ENCODE results near the gene SPR. TPM values are rescaled to one million over a fixed set of nuclear protein-coding genes. Genes with fewer than 3 reads are reported as not detected.

The SPR gene
- total RNA-seq, 1 donor from 2014 or later, result 7.1 TPM

DNA sequence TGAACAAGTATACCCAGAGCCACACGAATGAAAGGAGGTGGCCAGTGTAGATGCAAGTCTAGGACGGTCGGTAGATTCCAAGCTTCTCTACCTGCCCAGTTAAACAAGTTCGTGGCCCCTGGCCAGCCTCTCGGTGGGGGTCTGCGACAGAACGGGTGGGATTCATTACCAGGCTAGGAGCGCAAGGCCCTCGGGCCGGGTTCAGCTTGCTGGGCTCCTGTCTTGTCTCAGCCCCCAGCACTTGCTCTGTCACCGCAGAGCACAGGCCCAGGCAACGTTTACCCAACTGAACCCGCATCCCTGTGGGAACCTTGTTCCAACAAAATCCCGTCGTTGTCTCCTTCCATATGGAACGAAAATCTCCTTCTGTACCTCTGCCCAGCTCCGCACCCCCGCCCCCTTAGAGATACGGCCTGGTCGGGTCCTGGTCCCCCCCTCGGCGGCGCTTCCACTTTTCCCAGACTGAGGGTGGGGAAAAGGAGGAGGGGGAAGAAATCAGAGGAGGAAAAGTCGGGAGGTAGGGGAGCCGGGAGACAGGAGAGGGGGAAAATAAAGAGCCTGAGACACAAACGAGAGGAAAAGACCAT is 28.2 kb downstream of the SPR start:
- no peaks in the 10 kb centered on the region for H3K36me3 Mint-ChIP-seq (ENCODE audit: unreplicated experiment)
- TF ChIP-seq, protein P1, sequence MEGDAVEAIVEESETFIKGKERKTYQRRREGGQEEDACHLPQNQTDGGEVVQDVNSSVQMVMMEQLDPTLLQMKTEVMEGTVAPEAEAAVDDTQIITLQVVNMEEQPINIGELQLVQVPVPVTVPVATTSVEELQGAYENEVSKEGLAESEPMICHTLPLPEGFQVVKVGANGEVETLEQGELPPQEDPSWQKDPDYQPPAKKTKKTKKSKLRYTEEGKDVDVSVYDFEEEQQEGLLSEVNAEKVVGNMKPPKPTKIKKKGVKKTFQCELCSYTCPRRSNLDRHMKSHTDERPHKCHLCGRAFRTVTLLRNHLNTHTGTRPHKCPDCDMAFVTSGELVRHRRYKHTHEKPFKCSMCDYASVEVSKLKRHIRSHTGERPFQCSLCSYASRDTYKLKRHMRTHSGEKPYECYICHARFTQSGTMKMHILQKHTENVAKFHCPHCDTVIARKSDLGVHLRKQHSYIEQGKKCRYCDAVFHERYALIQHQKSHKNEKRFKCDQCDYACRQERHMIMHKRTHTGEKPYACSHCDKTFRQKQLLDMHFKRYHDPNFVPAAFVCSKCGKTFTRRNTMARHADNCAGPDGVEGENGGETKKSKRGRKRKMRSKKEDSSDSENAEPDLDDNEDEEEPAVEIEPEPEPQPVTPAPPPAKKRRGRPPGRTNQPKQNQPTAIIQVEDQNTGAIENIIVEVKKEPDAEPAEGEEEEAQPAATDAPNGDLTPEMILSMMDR (IDR thresholded peaks at IDR 0.05), result no peak

DNA sequence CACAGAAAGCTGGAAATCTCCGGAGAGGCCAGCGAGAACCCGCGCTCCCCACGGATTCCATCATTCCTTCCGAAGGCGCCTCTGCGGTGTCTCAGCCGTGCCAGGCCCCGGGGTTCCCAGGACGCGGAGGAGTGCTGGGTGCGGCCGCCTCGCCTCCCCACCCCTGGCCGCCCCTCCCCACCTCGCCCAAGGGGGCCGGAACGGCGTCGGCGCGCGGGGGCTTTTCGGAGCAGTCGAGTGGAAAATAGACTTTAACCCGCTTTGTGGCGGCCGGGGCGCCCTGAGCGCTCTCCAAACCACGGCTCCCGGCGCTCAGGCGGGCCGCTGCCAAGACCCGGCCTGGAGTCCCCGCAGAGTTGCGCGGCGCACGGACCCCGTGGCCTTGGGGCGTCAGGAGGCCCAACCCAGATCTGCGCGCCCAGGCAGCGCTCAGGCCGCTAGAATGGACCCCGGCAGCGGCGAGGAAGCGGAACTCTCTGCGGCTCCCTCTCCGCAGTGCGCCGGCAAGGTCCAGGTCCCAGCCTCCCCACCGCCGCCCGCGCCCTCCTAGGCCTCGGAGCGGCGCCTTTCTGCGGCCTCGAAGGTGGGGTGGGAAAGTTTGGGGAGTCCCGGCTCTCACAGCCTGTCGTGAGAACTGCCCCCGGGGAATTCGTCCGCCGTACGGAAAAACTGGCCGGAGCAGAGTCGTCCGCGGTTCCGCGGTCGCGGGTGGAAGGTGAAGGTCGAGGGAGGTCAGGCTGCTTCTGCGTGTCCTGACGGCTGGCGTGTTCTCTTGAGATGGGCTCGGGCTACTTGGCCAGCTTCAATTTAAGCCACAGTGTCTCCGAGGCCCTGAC is 28.9 kb downstream of the SPR start:
- Mint-ChIP-seq H3K36me3 (ENCODE audit: unreplicated experiment) (no peaks in the 10 kb centered on the region), H3K27ac (ENCODE audit: unreplicated experiment) (no peak overlapping the region), H3K9me3 (ENCODE audit: unreplicated experiment) (no peaks in the 10 kb centered on the region), H3K4me3 (ENCODE audit: unreplicated experiment) (peak overlapping the region; percentile 59), H3K27me3 (ENCODE audit: unreplicated experiment) (peaks cover 78% of the 10 kb centered on the region), H3K4me1 (ENCODE audit: unreplicated experiment) (peaks cover 28% of the 10 kb centered on the region)
- TF ChIP-seq, protein P1 (IDR thresholded peaks at IDR 0.05), result no peak
- peak; percentile 79 for DNase-seq (ENCODE audit: extremely low spot score, unreplicated experiment)

More for the DNA sequence above, 28.2 kb downstream of the SPR start:
- H3K27ac Mint-ChIP-seq (ENCODE audit: unreplicated experiment), result no peak overlapping the region
- no peaks in the 10 kb centered on the region for H3K9me3 Mint-ChIP-seq (ENCODE audit: unreplicated experiment)
- peaks cover 79% of the 10 kb centered on the region for H3K27me3 Mint-ChIP-seq (ENCODE audit: unreplicated experiment)
- peaks cover 25% of the 10 kb centered on the region for H3K4me1 Mint-ChIP-seq (ENCODE audit: unreplicated experiment)
- DNase-seq (ENCODE audit: extremely low spot score, unreplicated experiment), result peak; percentile 75
- no peak overlapping the region for H3K4me3 Mint-ChIP-seq (ENCODE audit: unreplicated experiment)

DNA sequence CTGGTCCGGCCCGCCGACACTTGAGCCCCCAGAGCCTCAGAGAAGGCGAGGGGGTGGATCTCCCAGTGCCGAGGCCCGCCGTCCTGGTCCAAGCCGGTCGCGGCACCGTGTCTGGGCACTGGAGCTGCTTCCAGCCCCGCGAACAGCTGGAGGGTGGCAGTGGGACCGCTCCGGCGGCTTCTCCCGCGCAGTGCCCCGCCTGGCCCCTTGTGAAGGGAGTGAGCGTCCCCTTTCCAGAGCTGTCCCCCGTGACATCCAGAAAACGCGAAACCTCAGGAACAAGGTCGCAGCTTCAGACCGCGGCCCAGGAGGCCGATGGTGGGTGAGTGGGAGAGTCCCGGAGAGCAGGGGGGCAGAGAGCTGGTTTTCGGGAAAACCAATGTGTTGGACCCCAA is 29.5 kb downstream of the SPR start:
- peak; percentile 82 for DNase-seq (ENCODE audit: extremely low spot score, unreplicated experiment)
- no peak overlapping the region for H3K27ac Mint-ChIP-seq (ENCODE audit: unreplicated experiment)
- TF ChIP-seq, protein P1 (IDR thresholded peaks at IDR 0.05), result no peak
- peaks cover 28% of the 10 kb centered on the region for H3K4me1 Mint-ChIP-seq (ENCODE audit: unreplicated experiment)
- H3K4me3 Mint-ChIP-seq (ENCODE audit: unreplicated experiment), result peak overlapping the region; percentile 55
- no peaks in the 10 kb centered on the region for H3K36me3 Mint-ChIP-seq (ENCODE audit: unreplicated experiment)
- H3K27me3 Mint-ChIP-seq (ENCODE audit: unreplicated experiment), result peaks cover 78% of the 10 kb centered on the region
- H3K9me3 Mint-ChIP-seq (ENCODE audit: unreplicated experiment), result no peaks in the 10 kb centered on the region

DNA sequence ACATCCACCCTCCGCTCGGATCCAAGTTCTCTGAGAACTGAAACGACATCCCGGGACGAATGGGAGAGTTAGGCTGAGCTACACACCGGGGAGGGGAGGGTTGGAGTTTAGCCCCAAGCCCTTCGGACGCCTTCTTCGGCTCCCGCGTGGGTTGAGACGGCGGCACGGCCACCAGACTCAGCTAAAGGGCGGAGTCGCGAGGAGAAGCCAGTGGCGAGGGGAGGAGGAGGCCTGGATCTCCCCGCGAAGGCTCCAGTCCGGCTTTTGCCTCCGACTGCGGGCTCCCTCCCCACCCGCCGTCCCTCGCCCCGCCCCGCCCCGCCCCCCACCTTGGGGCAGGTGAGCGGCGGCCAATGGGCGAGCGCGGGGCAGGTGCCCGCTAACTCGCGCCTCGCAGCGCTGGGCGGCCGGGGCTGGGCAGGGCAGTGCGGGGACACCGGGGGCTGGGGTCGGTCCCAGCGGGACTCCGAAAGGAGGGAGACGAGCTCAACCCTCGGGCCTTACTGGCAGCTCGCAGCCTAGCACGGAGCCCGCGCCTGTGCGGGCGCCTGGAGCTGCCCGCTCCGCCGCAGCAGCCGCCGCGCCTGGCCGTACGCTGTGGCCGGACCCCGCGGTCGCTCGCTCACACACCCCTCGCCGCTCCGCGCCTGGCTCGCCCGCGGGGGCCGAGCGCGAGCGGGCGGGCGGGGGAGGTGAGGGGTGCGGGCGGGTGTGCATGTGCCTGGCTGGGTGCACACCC is 30.1 kb downstream of the SPR start, which contains the start of gene EMX1:
EMX1 (plus strand) TSS at position 382 of the 739 bp plus-strand sequence; CDS start at position 716, 334 bp downstream.
- Mint-ChIP-seq H3K36me3 (ENCODE audit: unreplicated experiment) (no peaks in the 10 kb centered on the region), H3K4me1 (ENCODE audit: unreplicated experiment) (peaks cover 28% of the 10 kb centered on the region), H3K4me3 (ENCODE audit: unreplicated experiment) (peak within 1 kb of the TSS; percentile 59), H3K9me3 (ENCODE audit: unreplicated experiment) (no peaks in the 10 kb centered on the region), H3K27me3 (ENCODE audit: unreplicated experiment) (peaks cover 78% of the 10 kb centered on the region), H3K27ac (ENCODE audit: unreplicated experiment) (no peak within 1 kb of the TSS)
- TF ChIP-seq, protein P1 (IDR thresholded peaks at IDR 0.05), result no peak
- DNase-seq (ENCODE audit: extremely low spot score, unreplicated experiment), result peak; percentile 80
